HG02870 (cell line): Measurements from ENCODE around the gene NLN.
"Not testable (repeated sequence)": the region's sequence is repeated elsewhere in the genome, so short reads cannot be mapped to it uniquely, and the experiment has no call there.

Experiments used
- ATAC-seq: cut with Tn5 transposase; IDR thresholded peaks from one replicate; pipeline ENCODE4 v1.9.1; 2021; ENCODE audit warnings: mild to moderate bottlenecking, moderate library complexity; ENCODE audit not compliant: unreplicated experiment

NLN gene

DNA sequence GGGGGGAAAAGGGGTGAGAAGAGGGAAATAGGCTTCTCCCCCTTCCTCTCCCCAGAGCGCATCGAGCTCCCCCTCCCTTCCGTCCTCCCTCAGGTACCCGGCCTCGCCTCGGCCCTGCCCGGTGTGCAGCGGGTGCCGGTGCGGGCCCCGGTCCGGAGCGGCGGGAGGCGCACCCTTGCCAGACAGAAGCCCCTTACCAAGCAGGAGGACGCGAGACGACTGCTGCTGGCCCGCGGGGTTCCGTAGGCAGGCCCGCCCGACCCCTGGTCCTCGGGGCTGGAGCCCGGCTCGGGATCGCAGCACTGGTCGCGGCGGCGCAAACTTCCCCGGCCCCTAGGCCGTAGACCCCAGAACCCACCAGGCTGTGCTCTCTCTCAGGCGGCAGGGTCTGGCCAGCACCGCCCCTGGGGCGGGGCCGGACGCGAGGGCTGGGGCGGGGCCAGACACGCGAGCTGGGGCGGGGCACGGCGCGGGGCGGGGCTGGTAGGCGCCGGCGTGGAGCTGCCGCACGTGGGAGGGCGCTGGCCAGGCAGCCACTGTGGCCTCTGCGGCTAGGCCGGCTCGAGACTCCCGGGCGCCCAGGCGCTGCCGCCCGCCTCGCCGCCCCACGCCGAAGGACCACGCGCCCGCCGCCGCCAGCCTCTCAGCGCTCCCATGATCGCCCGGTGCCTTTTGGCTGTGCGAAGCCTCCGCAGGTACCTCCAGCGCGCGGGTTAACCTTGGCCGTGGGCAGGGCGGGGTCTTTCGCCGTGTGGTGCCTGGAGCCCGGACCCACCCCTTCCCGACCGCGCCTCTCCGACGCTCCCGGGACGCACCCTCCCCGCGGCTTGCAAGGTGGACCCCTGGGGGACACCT, at the start of gene NLN, which contains the start of gene SGTB:
Gene NLN, plus strand, starts transcription at position 486 of the 855 bp plus-strand sequence. Its CDS starts 169 bp downstream, at position 655.
Gene SGTB, minus strand, starts transcription at position 390 of the 855 bp plus-strand sequence. CDS start 1,302 bp downstream, outside the sequence.
- peak; percentile 84 for ATAC-seq

DNA sequence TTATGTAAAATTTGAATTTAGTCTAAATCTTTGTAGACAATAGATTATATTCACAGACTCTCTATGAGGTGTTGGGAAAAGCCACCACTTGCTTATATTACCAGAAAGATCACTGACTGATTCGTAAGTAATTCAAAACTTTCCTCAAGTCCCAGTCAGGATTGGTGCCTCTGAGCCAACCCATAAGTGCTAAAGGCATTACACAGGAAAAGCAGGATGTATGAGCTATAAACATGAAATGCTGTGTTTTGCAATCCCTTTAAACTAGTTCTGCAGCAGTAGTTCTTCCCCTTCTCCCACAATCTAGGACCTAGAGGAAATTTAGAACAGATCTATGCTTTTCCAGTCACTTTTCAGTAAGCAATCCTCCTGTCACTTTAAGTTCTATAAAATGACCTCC, 49.2 kb upstream of the NLN start:
- no peak for ATAC-seq

DNA sequence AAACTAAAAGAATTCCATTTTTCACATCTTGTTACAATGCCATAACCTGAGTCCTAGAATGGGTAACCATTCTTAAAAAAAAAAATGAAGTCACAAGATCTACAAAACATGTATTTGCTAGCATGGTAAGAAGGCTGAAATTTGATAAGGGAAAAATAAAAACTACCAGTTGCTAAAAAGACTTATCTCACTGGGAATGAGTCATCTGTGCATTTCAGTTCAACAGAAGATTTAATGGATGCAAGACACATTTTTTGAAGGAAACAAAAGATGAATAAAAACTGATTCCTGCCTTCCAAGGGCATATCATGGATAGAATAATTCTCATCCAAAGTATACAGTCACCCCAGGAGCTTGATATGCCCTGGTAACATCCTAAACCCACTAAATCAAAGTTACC, 47.3 kb upstream of the NLN start:
- no peak for ATAC-seq

DNA sequence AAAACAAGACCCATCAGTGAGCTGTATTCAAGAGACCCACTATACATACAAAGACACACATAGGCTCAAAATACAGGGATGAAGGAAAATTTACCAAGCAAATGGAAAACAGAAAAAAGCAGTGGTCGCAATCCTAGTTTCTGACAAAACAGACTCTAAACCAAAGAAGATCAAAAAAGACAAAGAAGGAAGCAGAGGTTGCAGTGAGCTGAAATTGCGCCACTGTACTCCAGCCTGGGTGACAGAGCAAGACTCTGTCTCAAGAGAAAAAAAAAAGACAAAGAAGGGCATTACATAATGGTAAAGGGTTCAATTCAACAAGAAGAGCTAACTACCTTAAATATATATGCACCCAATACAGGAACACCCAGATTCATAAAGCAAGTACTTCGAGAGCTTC, 45.9 kb upstream of the NLN start:
- not testable (repeated sequence) for ATAC-seq

DNA sequence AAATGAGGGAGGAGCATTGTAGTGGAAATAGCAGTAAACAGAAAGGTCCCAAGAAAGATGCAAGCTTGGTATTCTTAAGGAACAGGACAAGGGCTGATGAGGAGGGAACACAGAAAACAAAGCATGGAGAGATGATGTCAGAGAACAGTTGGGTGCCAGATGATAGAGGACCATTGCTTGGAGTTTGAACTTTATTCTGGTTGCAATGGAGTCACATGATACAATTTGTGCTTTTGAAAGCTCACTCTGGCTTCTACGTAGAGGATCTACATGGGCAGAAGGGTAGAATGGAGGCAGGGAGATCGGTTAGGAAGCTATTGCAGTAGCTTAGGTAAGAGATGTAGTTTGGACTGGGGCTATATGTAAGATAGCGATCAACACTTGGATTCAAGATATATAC, 39.9 kb upstream of the NLN start:
- ATAC-seq, result no peak

DNA sequence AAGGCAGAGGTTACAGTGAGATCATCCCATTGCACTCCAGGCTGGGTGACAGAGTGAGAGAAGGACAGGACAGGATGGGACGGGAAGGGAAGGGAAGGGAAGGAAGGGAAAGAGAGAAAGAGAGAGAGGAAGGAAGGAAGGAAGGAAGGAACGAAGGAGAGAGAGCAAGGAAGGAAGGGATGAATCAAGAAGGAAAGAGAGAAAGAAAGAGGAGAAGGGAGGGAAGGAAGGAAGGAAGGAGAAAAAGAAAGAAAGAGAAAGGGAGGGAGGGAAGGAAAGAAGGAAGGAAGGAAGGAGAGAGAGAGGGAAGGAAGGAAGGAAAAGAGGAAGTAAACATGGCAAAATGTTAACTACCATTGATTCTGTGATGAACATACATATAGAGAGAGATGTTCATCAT, 28.9 kb upstream of the NLN start:
- ATAC-seq, result no peak

DNA sequence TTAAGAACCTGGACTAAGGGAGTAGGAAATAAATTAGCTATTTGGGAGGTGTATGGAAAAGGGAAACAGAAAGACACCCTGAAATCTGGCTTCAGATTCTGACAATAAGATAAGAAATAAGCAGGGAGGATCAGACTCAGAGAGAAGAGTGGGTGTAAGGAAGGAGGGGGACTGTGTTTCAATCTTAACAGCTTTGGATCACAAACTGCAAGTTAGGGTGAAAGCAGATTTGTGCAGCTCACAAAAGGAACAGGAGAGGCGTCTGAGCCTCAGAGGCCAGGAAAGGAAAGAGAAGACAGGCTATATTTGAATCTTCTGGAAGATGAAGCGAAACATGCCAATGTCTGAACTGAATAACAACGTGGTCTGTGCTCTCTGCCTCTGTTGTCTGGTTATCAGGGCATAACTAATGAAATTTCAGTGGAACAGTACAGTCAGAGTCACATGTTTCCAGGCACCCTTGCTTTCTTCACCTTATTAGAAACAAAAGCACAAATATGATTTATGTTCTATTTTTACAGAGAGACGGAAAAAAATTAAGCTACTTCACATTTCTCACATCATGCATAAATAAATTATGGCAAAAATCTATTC, 26.7 kb upstream of the NLN start:
- no peak for ATAC-seq

DNA sequence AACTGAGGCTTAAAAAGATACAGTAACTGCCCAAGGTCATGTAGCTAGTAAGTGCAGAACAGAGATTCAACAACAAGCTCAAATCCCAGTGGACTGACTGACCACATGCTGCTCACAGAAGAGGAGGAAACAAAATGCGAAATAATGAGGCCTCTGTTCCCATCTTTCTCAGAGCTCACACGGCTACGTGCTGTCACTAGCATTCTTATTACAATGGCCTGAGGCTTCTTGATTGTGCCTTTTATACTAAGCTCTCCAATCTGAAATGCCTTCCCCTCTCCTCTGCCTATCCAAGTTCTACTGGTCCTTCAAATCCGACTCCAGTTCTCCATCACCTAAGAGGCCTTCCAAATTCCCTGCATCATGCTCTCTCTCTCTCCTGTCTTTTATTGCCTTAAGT, 26.1 kb upstream of the NLN start:
- ATAC-seq, result no peak

DNA sequence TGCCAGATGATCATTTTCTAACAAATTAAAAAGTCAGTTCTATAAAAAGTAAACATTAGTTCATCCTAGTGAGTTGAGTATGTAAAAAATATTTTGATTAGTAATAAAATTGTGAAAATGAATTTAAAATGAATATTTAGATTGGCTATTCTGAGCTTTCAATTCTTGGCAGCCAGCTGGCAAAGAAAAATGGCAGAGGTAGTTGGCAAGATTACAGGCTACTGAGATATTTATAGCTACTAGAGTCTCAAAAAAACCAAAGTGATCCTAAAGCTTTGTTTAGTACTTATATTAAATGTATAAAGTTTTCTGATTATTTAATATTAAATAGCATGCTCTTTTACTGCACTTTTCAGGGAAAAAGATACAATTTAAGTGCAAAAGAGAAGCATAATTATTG, 25.1 kb upstream of the NLN start:
- ATAC-seq, result no peak

DNA sequence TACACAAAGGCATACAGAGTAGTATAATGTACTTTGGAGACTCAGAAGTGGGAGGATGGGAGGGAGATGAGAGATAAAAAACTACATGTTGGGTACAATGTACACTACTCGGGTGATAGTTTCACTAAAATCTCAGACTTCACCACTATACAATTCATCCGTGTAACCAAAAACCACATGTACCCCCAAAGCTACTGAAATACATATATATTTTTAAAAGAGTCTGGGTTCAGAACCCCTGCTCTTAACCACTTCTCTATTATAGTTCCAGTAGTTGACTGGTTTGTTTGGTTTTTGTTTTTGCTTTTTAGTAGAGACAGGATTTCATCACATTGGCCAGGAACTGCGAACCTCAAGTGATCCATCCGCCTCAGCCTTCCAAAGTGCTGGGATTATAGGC, 22.7 kb upstream of the NLN start:
- ATAC-seq, result peak; percentile 76

DNA sequence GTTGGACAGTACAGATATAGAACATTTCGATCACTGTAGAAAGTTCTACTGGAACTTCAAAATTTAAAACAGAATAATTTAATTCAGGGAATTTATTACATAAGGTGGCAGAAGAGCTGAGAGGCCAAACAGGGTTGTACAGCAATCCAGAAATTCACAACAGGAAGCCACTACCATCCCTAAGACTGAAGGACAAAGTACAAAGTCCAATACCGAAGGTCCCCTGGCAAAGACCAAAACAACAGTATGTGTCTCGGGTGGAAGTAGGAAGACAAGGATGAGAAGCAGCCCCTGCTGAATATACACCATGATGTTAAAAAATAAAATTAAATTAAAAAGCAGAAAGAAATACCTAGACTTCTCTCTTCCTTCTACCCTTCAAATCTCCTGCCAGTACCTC, 20.0 kb upstream of the NLN start:
- no peak for ATAC-seq

DNA sequence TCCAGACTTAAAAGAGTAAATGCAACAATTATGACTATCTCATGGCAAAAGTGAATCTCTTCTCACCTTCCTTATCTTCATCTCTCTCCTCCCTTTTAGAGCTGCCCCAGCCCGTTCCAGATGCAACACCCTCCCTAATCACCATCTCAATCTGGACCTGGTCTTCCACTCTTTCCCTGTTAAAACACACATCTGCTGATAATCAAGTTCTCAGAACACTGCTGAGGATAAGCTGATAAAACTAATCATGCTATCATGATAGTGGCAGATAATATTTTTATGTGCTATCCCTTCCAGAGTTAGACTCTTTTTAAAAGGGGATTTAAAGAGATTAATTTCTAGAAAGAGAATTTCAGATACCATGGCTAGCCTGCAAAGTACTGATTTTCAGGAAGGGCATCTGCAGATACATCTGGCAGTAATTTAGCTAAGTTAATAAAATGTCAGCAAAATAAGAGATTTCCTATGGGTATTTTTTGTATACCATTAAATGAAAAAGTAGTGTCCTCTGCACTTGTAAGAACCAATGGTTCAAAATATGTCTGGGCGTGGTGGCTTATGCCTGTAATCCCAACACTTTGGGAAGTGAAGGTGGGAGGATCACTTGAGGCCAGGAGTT, 17.3 kb upstream of the NLN start:
- ATAC-seq, result no peak

DNA sequence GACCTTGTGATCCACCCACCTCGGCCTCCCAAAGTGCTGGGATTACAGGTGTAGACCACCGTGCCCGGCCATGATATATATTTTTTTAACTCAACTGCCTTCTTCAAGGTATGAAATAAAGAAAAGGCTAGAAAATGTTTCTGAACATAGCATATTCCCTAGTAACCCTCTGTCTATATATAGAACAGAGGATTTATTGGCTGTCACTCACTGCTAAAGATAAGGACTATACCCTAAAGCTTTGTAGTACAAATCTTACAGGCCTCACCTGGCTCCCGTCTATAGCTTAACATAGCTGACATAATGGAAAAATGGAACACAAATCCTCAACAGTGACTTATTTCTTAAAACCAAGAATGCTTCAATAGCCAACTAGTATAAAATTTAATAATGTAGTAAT, 14.3 kb upstream of the NLN start:
- ATAC-seq, result no peak

DNA sequence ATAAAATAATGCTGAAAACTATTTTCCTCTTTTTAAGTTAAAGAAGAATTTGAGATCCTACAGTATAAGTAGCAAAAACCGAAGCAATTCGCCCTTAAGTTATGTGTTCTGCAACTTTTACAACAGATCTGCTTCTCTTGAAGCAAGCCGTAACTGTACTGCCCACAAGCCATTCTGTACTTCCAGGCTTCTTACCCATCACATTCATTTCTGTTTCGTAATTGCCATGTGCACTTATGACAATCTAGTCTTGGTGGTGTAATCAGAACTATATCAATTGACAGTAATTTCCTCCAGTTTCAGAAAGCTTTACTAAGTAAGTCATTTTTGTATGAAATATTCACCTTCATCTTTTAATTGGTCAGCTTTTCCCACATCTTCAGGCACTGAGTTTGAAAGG, 13.9 kb upstream of the NLN start:
- no peak for ATAC-seq

DNA sequence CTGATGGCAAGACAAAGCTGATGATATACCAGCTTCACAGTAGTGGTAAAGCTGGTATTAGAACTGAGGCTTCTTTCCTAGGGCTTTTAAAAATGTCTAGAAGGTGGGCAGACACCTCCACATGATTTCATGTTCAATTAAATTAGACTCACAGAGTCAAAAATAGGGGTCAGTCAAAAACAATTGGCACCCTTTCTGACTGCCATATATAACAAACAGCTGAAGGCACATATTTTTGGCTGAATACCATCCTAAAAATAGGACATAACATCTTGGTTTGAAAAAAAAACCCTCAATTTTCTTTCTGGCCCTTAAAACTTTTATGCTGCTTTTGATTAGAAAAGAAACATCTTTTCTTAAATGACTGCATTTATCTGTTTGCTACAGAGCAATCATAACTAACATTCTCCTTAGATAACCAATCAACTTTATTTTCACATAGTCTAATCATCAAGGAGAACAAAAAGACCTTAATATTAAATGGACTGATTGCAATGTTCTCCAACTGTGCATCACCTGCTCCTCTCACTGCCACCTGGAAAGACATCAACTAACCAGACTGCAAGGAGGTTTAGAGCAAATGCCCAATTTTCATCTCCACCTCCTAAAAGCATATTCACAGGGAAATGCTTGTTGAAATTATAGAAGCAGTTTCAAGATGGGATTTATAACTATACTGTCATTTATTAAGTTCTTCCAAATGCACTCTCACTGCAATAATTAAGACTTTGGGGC, 3.3 kb upstream of the NLN start:
- ATAC-seq, result no peak

DNA sequence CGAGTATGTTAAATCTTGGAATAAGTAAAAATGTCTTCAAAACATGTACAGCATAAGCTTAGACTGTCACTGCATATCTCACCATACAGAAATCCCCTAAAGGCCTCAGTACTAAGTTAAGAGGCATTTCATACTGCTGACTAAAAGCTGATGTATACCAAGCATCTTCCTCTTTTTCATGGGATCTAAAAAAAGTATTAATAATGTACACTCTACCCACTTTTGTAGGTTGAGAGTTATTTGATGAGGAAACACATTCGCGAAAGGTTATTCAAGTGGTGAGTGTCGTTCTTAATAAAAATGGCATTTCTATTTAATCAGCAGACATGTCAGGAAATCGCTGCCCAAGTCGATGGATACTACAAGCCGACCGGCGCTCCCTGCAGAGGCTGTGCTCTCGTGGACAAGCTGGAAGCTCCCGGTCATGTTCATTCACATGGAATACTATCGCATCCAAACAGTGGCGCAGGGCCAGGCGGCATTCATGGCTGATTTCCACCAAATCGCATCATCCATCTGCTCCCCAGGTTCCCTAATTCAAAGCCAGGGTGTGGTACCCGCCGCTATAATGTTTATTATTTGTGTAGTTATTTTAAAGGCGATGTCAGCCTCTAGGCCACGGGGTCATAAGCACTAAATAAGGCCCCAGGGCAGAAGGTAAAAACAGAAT, 820 bp upstream of the NLN start:
- peak; percentile 30 for ATAC-seq

DNA sequence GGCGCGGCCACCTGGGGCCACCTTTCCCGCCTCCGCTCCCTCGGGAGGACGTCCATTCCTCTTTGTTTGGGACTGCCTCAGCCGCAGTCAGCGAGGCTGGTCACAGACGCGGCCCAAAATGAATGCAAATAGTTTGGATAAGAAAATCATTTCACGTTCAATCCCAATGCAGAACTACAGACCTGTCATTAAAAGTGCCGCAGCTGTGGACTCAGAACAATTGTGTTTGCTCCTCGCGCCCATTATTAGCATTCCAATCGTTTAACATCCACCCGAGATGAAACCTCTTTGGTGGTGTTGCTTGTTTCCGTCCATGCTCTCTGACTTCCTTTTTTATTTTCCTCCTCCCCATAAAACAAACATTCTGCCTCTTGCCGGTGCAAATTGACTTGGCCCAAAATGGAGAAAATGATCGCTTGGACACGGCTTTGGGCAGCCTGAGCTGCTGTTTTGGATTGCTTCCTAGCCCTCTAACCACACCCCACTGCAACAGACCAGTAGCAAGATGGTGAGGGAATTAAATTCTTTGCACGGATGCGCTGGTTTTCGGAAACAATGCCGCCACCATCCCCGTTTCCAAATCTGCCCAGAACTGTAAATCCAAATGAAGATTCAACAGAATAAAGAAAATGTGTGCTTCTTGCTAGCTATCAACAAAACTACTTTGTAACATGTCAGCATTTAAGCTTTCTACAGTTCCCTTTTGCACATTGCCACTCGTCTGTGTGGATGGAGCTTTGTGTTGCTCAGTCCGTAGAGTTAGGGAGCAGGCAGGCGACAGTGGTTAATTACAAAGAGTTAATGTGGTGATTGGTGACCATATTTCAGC, 784 bp downstream of the NLN start:
- no peak for ATAC-seq

DNA sequence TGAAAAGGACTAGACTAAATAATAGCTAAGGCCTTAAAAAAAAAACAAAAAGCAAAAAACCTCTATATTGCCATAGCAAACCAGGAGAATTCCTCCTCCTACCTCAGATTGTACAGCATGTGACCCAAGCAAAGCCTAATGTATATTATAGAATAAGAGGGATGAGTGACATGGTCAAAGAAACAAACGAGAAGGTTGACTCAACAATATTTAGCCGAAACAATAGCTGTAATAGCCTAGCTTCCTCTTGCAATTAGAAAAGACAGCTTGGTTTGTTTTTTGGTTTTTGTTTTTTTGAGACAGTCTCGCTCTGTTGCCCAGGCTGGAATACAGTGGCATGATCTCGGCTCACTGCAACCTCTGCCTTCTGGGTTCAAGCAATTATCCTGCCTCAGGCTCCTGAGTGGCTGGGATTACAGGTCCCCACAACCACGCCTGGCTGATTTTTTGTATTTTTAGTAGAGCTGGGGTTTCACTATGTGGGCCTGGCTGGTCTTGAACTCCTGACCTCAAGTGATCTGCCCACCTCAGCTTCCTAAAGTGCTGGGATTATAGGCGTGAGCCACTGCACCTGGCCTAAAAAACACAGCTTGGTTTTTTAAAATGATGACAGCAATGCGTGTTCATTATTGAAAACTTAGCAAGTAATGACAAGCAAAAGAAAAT, 5.6 kb downstream of the NLN start:
- ATAC-seq, result no peak

DNA sequence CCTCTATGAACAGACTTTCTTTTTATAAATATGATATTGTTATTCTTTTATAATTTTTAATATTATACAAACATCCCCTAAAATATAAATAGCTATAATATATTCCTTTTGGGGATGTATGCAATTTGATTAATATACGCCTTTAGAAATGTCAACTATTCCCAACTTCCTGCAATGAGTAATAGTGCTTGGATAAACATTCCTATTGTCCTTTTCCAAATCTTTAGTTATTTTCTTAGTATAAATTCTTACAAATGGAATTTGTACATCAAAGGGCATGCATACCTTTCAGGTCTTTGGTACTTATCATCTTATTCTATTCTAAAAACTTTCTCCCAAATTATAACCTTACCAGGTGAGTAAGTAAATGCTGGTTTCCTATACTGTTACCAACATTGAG, 6.2 kb downstream of the NLN start:
- ATAC-seq, result no peak
